ENCODE results near the gene SAPCD2.

- TF ChIP-seq, protein P1, sequence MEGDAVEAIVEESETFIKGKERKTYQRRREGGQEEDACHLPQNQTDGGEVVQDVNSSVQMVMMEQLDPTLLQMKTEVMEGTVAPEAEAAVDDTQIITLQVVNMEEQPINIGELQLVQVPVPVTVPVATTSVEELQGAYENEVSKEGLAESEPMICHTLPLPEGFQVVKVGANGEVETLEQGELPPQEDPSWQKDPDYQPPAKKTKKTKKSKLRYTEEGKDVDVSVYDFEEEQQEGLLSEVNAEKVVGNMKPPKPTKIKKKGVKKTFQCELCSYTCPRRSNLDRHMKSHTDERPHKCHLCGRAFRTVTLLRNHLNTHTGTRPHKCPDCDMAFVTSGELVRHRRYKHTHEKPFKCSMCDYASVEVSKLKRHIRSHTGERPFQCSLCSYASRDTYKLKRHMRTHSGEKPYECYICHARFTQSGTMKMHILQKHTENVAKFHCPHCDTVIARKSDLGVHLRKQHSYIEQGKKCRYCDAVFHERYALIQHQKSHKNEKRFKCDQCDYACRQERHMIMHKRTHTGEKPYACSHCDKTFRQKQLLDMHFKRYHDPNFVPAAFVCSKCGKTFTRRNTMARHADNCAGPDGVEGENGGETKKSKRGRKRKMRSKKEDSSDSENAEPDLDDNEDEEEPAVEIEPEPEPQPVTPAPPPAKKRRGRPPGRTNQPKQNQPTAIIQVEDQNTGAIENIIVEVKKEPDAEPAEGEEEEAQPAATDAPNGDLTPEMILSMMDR (IDR thresholded peaks at IDR 0.05): no peak
- no peak for TF ChIP-seq POLR2A (IDR thresholded peaks at IDR 0.05)
Measured at GRCh38 chr9:137110147-137110910, 40.0 kb upstream of the SAPCD2 start.
